Activated T-helper 17 cell treated with anti-CD3 and anti-CD28 coated beads, Interleukin-2, amount 50 U/mL, for 72 hours (primary cell): ENCODE data around the gene PPP2R5E. TPM values are rescaled to one million over a fixed set of nuclear protein-coding genes. Genes with fewer than 3 reads are reported as not detected.
"Not testable (repeated sequence)": the region's sequence is repeated elsewhere in the genome, so short reads cannot be mapped to it uniquely, and the experiment has no call there.

Experiments
- ATAC-seq: fragments of 150-1000 bp; cut with Tn5 transposase; replicated peaks from 2 replicates; pipeline ENCODE4 v1.10.0; 2021; ENCODE audit warnings: mild to moderate bottlenecking, moderate library complexity
- H3K27ac Mint-ChIP-seq: one replicate; pipeline ENCODE4 v1.8.0; 2022; ENCODE audit warnings: mixed read lengths
- H3K27me3 Mint-ChIP-seq: one replicate; pipeline ENCODE4 v1.8.0; 2022; ENCODE audit warnings: mixed read lengths
- H3K36me3 Mint-ChIP-seq: one replicate; pipeline ENCODE4 v1.8.0; 2022; ENCODE audit warnings: low read depth, mild to moderate bottlenecking, mixed read lengths
- H3K4me1 Mint-ChIP-seq: one replicate; pipeline ENCODE4 v1.8.0; 2022; ENCODE audit warnings: mixed read lengths
- H3K4me3 Mint-ChIP-seq: one replicate; pipeline ENCODE4 v1.8.0; 2022; ENCODE audit warnings: mild to moderate bottlenecking, mixed read lengths
- H3K9me3 Mint-ChIP-seq: one replicate; pipeline ENCODE4 v1.8.0; 2022; ENCODE audit warnings: mixed read lengths
- total RNA-seq, 2 donors: library from RNA; stranded (reverse); gene quantifications; one replicate each; pipeline ENCODE4 v1.2.3, GENCODE V29; 2022

Gene PPP2R5E
- 10 to 100 TPM; 27.0 to 43.4 TPM for total RNA-seq

DNA sequence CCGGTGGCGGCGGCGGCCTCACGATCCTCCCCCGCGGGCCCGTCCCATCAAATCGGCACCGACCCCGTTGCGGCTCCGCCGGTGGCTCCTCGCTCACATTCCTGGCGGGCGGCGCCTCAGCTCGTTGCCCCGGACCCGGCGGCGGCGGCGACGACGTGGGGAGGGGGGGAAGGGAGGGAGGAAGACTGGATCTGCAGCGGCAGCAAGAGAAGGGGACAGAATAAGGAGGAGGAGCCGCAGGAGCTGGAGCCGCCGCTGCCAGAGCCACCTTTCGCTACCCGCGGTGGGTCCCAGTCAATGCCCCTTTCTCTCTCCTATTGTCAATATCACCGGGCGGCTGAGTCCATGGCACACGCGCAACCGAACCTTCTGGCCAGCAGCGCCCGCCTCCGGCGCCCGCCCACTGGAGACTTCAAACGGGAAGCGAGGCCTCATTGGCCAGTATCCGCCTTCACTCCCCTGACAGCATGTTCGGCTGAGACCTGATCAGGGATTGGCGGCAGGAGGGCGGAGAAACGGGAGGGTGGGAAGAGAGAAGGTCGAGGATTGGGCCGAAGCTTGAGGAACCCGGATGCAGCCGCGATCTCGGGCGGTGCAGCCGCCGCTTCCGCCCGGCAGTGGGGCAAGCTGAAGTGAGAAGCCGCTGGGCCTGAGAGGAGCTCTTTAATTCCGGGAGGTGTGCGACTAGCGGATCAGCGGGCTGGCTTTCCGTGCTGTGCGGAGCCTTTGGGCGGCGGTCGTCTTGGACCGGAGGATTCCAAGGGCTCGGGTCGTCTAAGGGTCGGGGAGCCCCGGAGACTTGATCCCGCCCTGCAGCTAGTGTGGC is at the start of gene PPP2R5E:
Gene PPP2R5E, minus strand, starts transcription at position 378 of the 826 bp plus-strand sequence. CDS start 3,692 bp downstream, outside the sequence.
- ATAC-seq = peak; percentile 99
- H3K4me1 Mint-ChIP-seq = peaks cover 21% of the 10 kb centered on the region
- no peaks in the 10 kb centered on the region for H3K27me3 Mint-ChIP-seq

DNA sequence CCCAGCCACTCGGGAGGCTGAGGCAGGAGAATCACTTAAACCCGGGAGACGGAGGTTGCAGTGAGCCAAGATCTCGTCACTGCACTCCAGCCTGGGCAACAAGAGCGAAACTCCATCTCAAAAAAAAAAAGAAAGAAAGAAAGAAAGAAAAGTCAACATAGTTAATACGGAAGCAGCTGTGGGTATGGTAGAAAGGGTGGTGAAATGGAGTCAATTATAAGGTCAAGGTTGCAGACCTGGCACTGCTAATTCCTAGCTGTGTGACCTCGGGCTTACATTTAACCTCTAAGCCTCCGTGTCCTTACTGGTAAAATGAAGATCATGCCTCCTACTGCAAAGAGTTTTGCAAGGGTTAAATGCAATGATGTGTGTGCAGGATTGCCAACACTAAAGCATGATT is 39.9 kb upstream of the PPP2R5E start:
- H3K36me3 Mint-ChIP-seq, H3K4me3 Mint-ChIP-seq, H3K9me3 Mint-ChIP-seq, H3K4me1 Mint-ChIP-seq, ATAC-seq, H3K27ac Mint-ChIP-seq, H3K27me3 Mint-ChIP-seq: not testable (repeated sequence)

More for the DNA sequence above, at the start of gene PPP2R5E:
- H3K9me3 Mint-ChIP-seq = no peaks in the 10 kb centered on the region
- H3K4me3 Mint-ChIP-seq = peak within 1 kb of the TSS; percentile 84
- peaks cover 34% of the 10 kb centered on the region for H3K36me3 Mint-ChIP-seq
- H3K27ac Mint-ChIP-seq = peak within 1 kb of the TSS; percentile 97

DNA sequence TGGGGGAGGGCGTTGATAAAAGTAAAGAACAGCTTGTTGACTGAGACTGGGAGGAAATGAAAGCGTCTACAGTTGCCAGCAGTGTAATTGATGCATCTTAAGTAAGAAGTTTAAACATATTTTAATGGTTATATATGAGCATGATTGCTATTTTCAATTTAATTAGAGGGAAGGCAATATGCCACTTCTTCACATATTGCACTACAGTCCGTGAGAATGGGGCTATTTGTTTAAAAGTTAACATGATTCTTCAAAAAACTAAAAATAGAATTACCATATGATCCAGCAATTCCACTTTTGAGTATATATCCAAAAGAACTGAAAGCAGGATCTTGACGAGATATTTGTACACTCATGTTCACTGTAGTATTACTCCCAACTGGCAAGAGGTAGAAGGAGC is 38.3 kb upstream of the PPP2R5E start:
- Mint-ChIP-seq H3K27ac (no peak overlapping the region), H3K27me3 (peaks cover 4% of the 10 kb centered on the region), H3K36me3 (no peaks in the 10 kb centered on the region), H3K9me3 (no peaks in the 10 kb centered on the region), H3K4me1 (peaks cover 6% of the 10 kb centered on the region), H3K4me3 (no peak overlapping the region)
- no peak for ATAC-seq

DNA sequence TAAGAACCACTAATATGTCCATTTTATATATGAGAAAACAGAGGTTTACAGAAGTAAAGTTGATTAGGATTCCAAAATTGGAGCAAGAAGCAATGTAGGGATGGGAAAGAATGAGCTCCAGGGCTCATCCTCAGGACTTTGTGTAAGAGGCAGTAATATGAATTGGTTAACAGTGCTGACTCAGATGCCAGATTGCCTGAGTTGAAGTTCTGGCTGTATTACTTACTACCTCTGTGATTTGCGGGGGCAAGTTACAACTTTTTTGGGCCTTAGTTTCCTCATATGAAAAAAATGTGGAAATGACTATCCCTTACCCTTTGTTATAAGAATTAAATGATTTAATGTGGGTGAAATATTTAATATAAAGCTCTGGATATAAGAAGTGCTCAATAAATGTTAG is 35.1 kb upstream of the PPP2R5E start:
- H3K36me3 Mint-ChIP-seq = no peaks in the 10 kb centered on the region
- no peak for ATAC-seq
- H3K9me3 Mint-ChIP-seq = no peaks in the 10 kb centered on the region
- H3K27me3 Mint-ChIP-seq = peaks cover 4% of the 10 kb centered on the region
- H3K27ac Mint-ChIP-seq = no peak overlapping the region
- no peak overlapping the region for H3K4me3 Mint-ChIP-seq
- H3K4me1 Mint-ChIP-seq = peaks cover 6% of the 10 kb centered on the region

DNA sequence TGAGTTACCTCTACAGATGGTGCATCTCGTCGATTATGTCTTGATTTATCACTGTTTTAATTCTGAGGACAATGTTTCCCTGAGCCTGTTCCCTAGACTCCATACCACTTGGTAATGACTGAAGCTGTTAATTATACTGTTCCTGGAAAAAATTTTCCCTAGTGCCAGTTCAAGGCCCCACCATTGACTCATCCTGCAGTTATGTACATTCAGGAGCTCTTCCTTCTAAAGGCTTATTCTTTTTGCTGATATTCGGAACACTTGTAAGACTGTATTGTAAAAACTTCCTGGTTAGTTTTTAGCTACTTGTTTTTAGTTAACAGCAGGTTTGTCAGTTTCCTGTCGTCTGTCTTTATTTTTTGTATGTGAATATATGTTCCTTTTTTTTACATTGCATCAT is 30.4 kb upstream of the PPP2R5E start:
- Mint-ChIP-seq H3K4me3 (no peak overlapping the region), H3K4me1 (no peaks in the 10 kb centered on the region), H3K9me3 (no peaks in the 10 kb centered on the region), H3K36me3 (no peaks in the 10 kb centered on the region), H3K27ac (no peak overlapping the region), H3K27me3 (peaks cover 3% of the 10 kb centered on the region)
- no peak for ATAC-seq

DNA sequence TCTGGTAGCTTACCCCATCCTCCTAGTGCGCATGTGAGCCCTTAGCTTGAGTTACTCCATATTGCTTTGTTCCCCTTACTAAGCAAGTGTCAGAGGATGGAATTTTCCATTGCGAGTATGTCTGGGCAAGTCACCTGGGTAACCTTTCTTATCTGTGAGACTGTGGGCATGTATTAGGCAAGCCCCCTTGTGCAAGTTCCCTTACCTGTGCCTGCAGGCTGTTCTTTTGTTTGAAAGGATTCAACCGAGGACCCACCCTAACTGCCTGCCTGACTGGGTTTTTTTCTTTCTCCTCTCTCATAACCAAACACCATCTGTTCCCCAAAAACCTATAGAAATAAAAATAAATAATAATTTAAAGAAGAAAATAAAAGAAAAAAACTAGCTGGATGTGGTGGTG is 22.3 kb upstream of the PPP2R5E start:
- Mint-ChIP-seq H3K9me3 (no peaks in the 10 kb centered on the region), H3K27ac (no peak overlapping the region), H3K36me3 (no peaks in the 10 kb centered on the region), H3K4me3 (no peak overlapping the region), H3K27me3 (no peaks in the 10 kb centered on the region), H3K4me1 (no peaks in the 10 kb centered on the region)
- ATAC-seq = no peak

DNA sequence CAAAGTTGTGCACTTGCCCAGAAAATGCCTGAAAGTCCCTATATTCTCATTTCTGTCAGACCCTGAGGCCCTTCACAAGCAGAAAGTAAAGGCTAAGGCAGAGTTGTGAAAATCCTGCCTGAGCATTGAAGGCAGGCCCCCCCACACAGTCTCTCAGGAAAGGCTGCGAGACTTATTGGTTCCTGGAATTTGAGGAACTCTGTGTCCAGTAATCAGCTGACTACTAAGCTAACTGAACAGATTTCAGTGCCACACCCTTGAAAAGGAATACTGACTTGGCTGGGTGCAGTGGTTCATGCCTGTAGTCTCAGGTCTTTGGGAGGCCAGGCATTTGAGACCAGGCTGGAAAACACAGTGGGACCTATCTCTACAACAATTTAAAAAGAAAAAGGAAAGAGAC is 21.1 kb upstream of the PPP2R5E start:
- no peaks in the 10 kb centered on the region for H3K4me1 Mint-ChIP-seq
- no peaks in the 10 kb centered on the region for H3K27me3 Mint-ChIP-seq
- H3K4me3 Mint-ChIP-seq = no peak overlapping the region
- H3K9me3 Mint-ChIP-seq = no peaks in the 10 kb centered on the region
- no peak for ATAC-seq
- no peaks in the 10 kb centered on the region for H3K36me3 Mint-ChIP-seq
- no peak overlapping the region for H3K27ac Mint-ChIP-seq

DNA sequence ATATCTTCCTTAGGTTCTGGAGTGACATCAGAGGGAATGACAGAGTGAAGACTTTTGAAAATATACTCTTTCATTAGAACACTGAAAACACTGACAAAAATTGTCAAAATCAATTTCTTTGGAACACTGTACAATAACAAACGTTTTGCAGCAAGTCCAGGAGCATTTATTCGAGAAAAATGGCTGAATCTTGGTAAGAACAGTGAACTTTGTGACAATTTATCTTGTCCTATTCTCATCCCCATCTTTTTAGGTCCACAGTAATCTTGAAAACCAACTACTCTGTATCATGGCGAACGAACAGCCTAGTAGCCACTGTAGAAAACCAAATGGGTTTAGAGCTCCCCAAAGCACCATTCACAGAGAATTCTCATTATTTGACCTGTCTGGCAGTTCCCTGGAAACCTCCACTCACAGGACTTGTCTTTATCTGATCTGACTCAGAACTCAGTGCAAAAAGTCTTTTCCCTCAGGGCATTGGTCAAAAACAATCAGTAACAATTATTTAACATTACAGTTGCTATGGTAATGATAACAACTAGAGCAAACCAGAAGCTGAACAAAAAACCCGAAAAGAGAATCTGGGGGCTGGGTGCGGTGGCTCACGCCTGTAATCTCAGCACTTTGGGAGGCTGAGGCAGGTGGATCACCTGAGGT is 20.3 kb upstream of the PPP2R5E start:
- H3K4me1 Mint-ChIP-seq = no peaks in the 10 kb centered on the region
- ATAC-seq = no peak
- H3K27ac Mint-ChIP-seq = no peak overlapping the region
- no peak overlapping the region for H3K4me3 Mint-ChIP-seq
- H3K27me3 Mint-ChIP-seq = no peaks in the 10 kb centered on the region
- H3K9me3 Mint-ChIP-seq = no peaks in the 10 kb centered on the region
- no peaks in the 10 kb centered on the region for H3K36me3 Mint-ChIP-seq

DNA sequence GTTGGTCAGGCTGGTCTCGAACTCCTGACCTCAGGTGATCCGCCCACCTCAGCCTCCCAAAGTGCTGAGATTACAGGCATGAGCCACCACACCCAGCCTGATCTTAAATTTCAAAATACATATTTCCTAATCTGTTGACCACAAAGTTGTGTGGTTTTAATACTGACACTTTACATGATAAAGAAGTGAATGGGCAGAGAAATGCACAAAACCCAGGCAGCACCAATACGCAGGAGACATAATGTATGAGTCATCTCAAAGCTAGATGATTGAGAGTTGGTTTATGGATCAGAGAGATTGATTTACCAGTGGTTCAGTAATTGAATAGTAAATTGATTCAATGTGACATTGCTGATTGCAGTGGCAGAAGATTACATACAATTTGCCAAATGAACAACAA is 19.2 kb upstream of the PPP2R5E start:
- no peak overlapping the region for H3K4me3 Mint-ChIP-seq
- H3K4me1 Mint-ChIP-seq = peaks cover 1% of the 10 kb centered on the region
- H3K27me3 Mint-ChIP-seq = no peaks in the 10 kb centered on the region
- H3K9me3 Mint-ChIP-seq = no peaks in the 10 kb centered on the region
- ATAC-seq = no peak
- no peak overlapping the region for H3K27ac Mint-ChIP-seq
- H3K36me3 Mint-ChIP-seq = no peaks in the 10 kb centered on the region

DNA sequence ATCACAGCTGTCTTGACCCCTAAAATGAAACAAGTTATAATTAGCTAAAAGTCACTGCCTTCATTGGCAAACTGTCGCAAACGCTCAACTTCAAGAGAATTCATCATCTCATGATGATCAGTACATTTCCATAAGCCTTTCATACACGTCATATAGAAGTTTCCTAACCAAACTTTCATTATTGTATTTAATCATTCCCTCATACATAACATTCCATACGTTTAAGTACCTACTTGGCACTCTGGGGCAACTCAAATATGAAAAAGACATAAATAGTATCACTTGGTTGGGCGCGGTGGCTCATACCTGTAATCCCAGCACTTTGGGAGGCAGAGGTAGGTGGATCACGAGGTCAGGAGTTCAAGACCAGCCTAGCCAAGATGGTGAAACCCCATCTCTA is 12.4 kb upstream of the PPP2R5E start:
- H3K27ac Mint-ChIP-seq = peak overlapping the region; percentile 22
- peak overlapping the region; percentile 1 for H3K4me3 Mint-ChIP-seq
- H3K27me3 Mint-ChIP-seq = no peaks in the 10 kb centered on the region
- no peaks in the 10 kb centered on the region for H3K36me3 Mint-ChIP-seq
- peak; percentile 77 for ATAC-seq
- peaks cover 9% of the 10 kb centered on the region for H3K4me1 Mint-ChIP-seq
- no peaks in the 10 kb centered on the region for H3K9me3 Mint-ChIP-seq

DNA sequence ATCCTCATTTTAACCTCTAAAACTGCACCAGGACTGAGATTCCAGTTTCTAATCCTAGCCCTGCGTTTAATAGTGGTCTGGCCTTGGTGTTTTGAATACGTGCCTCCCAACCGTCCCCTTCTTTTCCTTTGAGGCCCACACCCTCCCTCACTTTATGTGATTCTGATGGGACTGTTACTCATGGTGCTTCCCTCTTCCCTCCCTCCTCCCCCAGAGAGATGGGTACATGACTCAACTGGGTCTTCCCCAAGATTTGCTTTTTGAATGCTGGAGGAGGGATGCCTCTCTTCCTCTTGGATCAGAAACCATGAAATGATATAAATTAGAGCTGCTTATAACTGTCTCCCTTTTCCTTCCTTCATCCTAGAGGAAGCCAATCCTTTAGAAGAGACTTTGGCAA is 8.2 kb upstream of the PPP2R5E start:
- Mint-ChIP-seq H3K36me3 (no peaks in the 10 kb centered on the region), H3K27ac (peak overlapping the region; percentile 55), H3K27me3 (no peaks in the 10 kb centered on the region), H3K9me3 (no peaks in the 10 kb centered on the region), H3K4me1 (peaks cover 5% of the 10 kb centered on the region), H3K4me3 (peak overlapping the region; percentile 34)
- ATAC-seq = peak; percentile 81

DNA sequence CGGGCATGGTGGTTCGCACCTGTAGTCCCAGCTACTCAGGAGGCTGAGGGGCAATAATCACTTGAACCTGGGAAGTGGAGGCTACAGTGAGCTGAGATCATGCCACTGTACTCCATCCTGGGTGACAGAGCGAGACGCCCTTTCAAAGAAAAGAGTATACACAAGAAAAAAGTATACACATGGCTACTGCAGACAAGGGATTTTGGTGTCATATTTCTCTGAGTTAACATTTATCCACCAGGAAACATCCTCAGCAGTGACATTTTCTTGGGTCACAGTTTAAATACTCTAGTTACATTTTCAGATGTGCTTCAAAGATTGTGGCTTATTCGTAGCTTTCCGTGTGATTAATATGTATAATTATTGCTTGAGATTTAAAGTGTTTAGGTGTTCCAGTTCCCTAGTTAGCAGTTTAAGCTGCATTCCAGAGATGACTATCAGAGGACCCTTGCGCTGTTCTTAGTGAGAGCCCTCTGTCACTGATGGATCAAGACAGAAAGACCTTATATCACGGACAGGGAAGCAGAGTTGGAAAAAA is 4.7 kb upstream of the PPP2R5E start:
- Mint-ChIP-seq H3K27me3 (no peaks in the 10 kb centered on the region), H3K4me3 (no peak overlapping the region), H3K27ac (no peak overlapping the region), H3K36me3 (peaks cover 5% of the 10 kb centered on the region), H3K9me3 (no peaks in the 10 kb centered on the region), H3K4me1 (peaks cover 13% of the 10 kb centered on the region)
- no peak for ATAC-seq

DNA sequence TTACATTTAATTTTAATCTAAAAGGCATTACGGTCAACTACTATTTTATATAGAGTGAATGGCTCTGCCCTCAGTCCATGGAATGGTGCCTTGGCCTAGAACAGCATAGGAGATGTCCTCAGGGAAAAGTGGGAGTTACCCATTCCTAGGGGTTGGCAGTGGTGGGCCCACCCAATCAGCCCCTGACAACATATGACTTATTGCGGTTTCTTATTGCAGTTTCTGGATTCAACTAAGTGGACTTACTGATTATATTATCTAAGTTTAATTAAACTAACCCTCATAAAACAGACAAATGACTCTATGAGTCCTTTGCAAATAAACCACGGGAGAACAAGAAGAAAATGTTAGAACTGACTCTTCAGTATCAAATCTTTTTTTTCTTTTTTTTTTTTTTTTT is 2.3 kb upstream of the PPP2R5E start:
- no peaks in the 10 kb centered on the region for H3K27me3 Mint-ChIP-seq
- H3K27ac Mint-ChIP-seq = no peak overlapping the region
- H3K36me3 Mint-ChIP-seq = peaks cover 15% of the 10 kb centered on the region
- no peaks in the 10 kb centered on the region for H3K9me3 Mint-ChIP-seq
- ATAC-seq = no peak
- no peak overlapping the region for H3K4me3 Mint-ChIP-seq
- H3K4me1 Mint-ChIP-seq = peaks cover 21% of the 10 kb centered on the region

DNA sequence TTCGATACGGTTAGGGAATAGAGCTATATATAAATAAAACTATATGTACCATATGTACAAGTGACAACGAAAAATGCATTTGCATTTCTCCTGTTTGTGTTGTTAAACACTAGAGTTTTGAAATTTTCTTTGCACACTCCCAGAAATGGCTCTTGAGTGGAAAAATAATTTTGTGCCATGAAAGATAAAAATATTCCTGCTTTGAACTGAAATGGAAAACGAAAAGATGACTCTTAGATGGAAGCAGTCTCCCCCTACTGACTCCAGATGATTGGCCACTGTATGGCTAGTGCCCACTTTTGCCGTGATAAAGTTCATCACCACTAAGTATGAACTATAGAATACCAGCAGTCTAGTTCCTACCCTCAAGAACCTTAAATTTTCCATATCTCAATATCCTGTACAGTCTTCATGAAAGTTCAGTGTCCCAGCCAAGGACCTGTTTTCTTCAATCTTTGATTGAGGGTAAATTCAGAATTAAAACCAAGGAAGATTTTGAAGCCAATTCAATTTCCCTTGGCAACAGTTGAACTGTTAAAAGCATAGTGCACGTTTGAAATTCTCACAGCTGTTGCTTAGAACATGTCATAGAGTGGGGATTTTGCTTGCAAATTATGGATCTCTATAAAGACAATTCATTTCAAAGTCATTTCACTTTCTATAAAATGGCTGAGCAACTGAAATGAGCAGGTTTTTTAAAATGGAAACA is 1.6 kb upstream of the PPP2R5E start:
- no peaks in the 10 kb centered on the region for H3K27me3 Mint-ChIP-seq
- peaks cover 19% of the 10 kb centered on the region for H3K36me3 Mint-ChIP-seq
- peaks cover 21% of the 10 kb centered on the region for H3K4me1 Mint-ChIP-seq
- peak overlapping the region; percentile 97 for H3K27ac Mint-ChIP-seq
- no peaks in the 10 kb centered on the region for H3K9me3 Mint-ChIP-seq
- peak overlapping the region; percentile 84 for H3K4me3 Mint-ChIP-seq
- ATAC-seq = no peak
